Hematopoietic multipotent progenitor cell treated with erythropoietin and hydrocortisone succinate and interleukin-3 and kit ligand, for 6 days (in vitro differentiated cells): ENCODE data around the gene PHKA2.
A peak's percentile ranks its signal among the peaks of the same experiment; 100 is the strongest.

ENCODE experiments used
- DNase-seq: peaks from one replicate; pipeline ENCODE4 v3.0.0-alpha.2; 2015

PHKA2 gene

DNA sequence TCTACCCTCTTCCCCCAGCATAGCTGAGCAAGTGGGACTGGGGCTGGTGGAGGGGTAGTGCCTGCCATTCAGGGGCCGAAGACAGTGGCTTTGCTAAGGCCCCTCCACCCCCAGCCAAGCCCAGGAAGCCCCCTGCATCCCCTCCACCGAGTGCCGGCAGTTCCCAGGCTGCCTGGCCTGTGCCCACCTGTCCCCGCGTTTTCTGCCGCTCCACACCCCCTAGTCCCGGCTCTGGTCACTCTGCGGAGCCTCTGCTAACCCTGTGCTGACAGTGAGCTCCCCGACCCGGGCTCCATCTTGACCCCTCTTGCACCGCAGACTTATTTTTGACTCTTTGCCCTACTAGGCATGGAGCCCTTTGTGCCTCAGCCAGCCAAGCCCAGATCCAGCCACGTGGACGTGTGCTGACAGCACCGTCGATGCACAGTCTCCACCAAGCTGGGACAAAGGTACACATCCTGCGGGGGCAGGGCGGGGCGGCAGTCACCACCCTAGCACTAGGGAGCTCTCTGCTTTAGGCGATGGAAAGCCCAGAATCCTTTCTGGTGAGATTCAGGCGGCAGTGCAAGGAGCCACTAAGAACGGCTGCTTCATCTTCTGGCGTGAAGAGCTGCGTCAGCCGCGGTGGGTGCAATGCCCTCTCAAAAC, 96.6 kb downstream of the PHKA2 start:
- no peak for DNase-seq

DNA sequence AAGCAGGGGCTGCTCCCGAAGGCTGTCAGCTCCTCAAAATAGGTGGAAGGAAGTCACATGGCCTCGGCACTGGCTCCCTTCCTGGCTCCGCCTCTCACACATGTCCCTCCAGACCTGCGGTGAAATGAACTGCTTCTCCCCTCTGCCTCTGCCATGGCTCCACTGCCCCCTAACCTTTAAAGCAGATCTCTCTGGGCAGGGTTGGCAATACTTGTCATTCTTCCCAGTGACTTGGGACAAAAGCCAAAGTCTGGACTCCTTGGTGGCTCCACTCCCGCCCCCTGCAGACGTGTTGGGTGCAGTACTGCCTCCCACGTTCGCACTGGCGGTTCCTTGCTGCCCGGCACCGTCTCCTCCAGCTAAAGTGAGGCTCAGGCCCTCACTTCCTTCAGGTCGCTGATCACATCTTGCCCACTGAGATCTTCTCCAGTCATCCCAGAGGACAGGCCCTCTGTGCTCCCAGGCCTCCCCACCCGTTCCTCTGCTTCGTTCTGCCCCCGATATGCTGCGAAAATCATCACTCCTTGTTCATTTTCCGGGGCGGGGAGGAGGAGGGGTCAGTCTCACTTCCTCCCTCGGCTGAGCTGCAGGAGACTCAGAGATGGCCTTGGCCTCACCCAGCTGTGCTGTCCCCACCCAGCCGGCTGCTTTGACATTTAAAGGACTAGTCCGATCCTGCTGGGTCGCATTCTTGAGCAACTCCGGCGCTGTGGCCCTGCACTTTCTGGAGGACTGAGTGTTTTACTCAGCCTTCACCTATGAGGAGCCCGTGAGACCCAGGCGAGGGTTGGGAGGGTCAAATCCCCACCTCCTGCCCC, 97.4 kb downstream of the PHKA2 start:
- peak; percentile 83 for DNase-seq

DNA sequence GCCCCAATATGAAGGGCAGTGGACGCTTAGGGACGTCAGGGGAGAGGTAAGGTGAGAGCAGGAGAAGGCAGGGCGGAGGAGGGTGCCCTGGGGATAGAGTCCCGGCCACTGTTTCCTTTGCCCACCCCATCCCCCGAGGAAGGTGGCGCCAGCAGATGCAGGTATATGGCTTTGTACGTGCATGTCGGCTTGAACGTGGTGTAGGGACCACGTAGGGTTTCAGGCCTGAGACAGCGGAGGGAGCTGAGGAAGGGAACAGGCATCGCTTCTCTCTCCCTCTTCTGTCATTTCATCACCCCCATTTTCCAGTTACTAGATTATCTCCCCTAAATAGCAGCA, 97.9 kb downstream of the PHKA2 start:
- DNase-seq: no peak

GRCh38 chrX:18885328-18886004, 98.4 kb downstream of the PHKA2 start:
- no peak for DNase-seq

GRCh38 chrX:18884916-18885315, 99.0 kb downstream of the PHKA2 start:
- DNase-seq: no peak

DNA sequence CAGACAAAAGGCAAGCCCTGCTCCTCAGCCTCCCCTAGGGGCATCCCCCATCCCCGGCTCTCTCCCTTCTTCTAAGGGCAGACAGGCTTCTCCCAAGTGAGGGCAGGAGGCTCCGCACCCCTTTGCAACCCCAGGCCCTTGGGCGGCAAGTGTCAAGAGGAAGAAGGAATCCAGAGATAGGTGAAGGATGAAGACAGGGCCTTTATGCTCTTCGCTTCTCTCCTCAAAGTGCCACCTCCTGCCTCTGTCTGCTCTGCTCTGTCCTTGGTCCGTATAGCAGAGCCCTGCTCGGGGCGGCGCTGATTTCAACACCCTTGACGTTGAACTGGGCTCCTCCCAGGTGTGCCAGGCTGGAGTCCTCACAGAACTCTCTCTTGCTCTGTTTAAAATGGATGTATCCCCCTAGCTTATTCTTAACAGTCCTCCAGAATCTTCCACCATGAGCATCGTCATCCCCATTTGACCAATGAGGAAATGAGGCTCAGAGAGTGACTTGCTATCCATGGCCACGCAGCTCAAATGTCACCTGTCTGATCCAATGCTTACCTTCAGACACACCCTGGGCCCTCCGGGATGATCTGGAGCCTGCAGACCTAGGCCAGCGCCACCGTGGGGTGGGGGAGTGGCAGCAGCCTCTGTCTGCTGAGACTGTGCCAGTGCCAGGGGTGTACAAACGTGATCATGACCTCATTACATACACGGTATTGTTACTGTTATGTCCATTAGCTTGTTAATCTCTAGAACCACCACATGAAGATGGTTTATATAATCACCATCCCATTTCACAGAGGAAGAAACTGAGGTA, 99.8 kb downstream of the PHKA2 start:
- no peak for DNase-seq

GRCh38 chrX:18883234-18883960, 100.5 kb downstream of the PHKA2 start:
- DNase-seq: no peak

DNA sequence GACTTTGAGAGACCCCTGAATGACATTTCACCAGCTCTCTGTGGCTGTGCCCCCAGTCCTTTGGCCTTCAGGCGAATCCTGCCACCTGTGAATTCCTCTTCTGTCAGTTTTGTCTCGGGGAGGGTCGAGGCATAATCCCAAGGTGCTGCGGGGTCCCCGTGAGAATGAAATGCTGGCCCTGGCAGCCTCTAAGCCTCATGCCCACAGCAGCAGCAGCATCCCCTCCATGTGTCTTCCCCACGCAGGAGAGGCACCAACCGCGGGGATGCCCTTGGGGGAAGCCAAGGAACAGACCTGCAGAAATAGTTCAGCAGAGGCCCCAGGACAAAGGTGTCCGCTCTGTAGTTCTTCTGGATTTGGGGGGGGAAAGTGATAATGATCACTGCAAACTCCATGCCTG, 104.8 kb downstream of the PHKA2 start:
- DNase-seq: no peak

GRCh38 chrX:18877469-18877868, 106.4 kb downstream of the PHKA2 start:
- no peak for DNase-seq

GRCh38 chrX:18875256-18875878, 108.5 kb downstream of the PHKA2 start:
- no peak for DNase-seq

DNA sequence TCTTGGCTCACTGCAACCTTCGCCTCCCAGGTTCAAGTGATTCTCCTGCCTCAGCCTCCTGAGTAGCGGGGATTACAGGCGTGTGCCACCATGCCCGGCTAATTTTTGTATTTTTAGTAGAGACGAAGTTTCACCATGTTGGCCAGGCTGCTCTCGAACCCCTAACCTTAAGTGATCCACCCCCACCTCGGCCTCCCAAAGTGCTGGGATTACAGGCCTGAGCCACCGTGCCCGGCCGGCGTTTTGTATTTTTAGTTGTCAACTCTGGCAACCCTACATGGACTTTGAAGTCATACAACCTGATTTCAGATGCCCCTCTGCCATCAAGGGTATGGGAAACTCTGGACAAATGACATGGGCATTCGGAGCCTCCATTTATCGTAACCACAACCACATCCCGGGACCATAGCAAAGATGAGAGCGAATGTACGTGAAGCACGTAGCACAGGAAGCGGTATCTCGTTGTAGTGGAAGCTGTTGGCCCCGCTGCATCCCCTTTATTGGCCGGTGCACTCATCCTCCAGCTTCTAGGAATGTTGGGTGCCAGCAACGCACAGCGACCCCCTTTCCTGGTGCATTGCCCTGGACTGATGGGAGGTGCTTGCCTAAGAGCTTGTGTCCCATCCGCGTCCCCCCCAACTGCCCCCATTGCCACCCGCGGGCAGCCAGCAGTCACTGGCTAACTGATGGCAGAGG, 109.2 kb downstream of the PHKA2 start:
- no peak for DNase-seq

DNA sequence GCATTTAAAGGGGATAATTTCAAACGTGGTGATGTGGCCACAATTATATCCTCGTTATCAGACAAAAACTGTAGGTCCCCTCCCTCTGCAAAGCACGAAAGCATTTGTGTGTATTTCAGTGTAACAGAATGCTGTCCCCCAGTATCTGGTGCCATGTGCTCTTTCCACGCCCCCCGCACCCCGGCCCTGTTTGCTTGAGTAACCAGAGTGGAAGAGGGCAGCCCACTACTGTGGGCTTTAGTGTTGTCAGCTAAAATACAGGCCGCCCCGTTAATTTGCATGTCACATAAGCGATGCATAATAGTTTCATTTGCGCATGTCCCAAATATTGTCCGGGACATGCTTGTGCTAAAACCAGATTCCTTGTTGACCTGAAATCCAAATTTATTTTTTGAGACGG, 110.1 kb downstream of the PHKA2 start:
- no peak for DNase-seq

DNA sequence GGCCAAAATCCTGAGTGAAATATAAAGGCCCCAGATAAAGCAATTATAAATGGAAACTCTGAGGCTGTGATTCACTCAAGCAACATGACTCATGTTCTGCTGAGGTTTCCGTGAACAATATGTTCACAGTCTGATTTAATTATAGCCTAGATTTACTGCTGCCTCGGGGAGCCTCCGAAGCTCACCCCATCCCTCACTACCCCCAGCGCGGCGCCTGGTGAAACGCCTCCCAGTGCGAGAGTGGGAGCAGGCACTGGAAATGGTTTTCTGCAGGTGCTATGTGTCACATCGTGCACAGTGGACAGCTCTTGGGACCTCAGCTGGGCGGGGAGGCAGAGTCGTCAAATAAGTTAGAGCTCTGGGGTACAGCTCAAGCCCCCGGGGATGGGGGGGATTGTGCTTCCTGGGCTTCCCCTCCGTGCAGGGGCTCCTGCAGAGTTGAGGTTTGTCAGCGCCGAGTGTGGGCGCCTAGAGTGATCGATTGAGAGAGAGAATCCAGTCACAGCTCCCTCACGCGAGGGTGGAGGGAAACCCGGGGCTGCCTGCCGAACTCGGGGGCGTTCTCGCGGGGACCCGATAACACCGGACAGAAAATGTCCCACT, 110.6 kb downstream of the PHKA2 start:
- no peak for DNase-seq

- no peak for DNase-seq
Measured at GRCh38 chrX:18872621-18873020, 111.3 kb downstream of the PHKA2 start.

GRCh38 chrX:18871970-18872369, 111.9 kb downstream of the PHKA2 start:
- no peak for DNase-seq

DNA sequence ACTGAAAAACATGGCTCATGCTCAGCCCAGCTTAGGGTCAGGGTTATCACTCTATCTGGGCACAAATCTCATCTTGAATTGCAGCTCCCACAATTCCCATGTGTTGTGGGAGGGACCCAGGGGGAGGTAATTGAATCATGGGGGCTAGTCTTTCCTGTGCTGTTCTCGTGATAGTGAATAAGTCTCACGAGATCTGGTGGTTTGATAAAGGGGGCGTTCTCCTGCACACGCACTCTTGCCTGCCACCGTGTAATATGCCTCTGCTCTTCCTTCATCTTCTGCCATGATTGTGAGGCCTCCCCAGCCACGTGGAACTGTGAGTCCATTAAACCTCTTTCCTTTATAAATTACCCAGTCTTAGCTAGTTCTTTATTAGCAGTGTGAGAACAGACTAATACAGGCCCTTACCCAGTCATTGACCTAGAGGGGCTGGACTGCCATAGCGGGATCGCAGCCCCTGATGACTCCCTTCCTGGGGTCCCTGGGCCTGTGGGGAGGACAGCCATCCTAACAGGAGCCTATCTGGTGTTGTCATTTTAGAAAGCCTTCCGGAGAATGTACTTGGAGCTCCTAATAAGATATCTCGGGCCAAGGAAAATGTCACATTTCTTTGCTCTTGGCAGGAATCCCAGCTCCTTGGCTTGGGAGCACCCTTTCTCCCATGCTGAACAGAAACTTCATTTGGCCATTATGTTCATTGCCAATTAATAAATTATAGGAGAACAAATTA, 112.6 kb downstream of the PHKA2 start:
- DNase-seq: no peak

- DNase-seq: no peak
Measured at GRCh38 chrX:18864390-18864920, 119.5 kb downstream of the PHKA2 start.

- no peak for DNase-seq
Measured at GRCh38 chrX:18861511-18861910, 122.4 kb downstream of the PHKA2 start.

GRCh38 chrX:18856645-18856997, 127.3 kb downstream of the PHKA2 start:
- DNase-seq: no peak
